ENCODE measurements around the gene SLAMF9.

DNA sequence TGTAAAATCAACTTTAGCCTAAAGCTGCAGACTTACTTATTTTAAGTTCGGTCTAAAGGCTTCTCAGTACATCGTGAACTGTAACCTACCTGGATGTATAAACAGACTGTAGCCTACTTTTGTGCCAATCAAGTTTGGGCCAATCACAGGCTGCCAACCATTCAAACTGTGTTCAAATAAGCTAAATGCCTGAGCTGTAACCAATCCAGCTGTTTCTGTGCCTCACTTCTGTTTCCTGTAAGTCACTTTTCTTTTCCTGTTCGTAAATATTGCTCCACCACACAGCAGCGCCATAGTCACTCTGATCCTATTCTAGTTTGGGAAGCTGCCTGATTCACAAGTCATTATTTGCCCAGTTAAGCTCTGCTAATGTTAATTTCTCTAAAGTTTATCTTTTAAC lies 37.5 kb upstream of the SLAMF9 start:
- TF ChIP-seq POLR2AphosphoS5 (IDR thresholded peaks at IDR 0.05) (no peak), POLR2A (IDR thresholded peaks at IDR 0.05) (no peak)
- TF ChIP-seq, protein P1, sequence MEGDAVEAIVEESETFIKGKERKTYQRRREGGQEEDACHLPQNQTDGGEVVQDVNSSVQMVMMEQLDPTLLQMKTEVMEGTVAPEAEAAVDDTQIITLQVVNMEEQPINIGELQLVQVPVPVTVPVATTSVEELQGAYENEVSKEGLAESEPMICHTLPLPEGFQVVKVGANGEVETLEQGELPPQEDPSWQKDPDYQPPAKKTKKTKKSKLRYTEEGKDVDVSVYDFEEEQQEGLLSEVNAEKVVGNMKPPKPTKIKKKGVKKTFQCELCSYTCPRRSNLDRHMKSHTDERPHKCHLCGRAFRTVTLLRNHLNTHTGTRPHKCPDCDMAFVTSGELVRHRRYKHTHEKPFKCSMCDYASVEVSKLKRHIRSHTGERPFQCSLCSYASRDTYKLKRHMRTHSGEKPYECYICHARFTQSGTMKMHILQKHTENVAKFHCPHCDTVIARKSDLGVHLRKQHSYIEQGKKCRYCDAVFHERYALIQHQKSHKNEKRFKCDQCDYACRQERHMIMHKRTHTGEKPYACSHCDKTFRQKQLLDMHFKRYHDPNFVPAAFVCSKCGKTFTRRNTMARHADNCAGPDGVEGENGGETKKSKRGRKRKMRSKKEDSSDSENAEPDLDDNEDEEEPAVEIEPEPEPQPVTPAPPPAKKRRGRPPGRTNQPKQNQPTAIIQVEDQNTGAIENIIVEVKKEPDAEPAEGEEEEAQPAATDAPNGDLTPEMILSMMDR (IDR thresholded peaks at IDR 0.05), result no peak

Data from suprapubic skin (tissue), 4 donors.